IPS DF 6.9 (cell line): Measurements from ENCODE around the gene PPP1R3F.
A peak's percentile ranks its signal among the peaks of the same experiment; 100 is the strongest.

Experiments
- DNase-seq: peaks from one replicate; pipeline ENCODE4 v3.0.0-alpha.2; 2013; ENCODE audit warnings: low read depth, low spot score
- H3K27ac ChIP-seq: one replicate; pipeline ENCODE4 v1.5.1; 2013; ENCODE audit warnings: low read length, control low read depth
- H3K27me3 ChIP-seq: 2 replicates; pipeline ENCODE4 v1.6.1; 2013; ENCODE audit warnings: mild to moderate bottlenecking, low read length; ENCODE audit not compliant: control insufficient read depth, insufficient read depth
- H3K36me3 ChIP-seq: 2 replicates; pipeline ENCODE4 v1.6.1; 2013; ENCODE audit warnings: low read length; ENCODE audit not compliant: control insufficient read depth, insufficient read depth
- H3K4me1 ChIP-seq: 2 replicates; pipeline ENCODE4 v1.6.1; 2013; ENCODE audit warnings: low read length; ENCODE audit not compliant: control insufficient read depth, insufficient read depth
- H3K4me3 ChIP-seq: 2 replicates; pipeline ENCODE4 v1.5.1; 2013; ENCODE audit warnings: mild to moderate bottlenecking, low read length
- H3K9me3 ChIP-seq: 2 replicates; pipeline ENCODE4 v1.6.1; 2013; ENCODE audit warnings: low read length, inconsistent platforms; ENCODE audit not compliant: control insufficient read depth, insufficient read depth
- WGBS: extraction: QIAGEN DNeasy Blood & Tissue Kit; methylation state at CpG from one replicate; pipeline ENCODE4 v1.1.7; 2013; ENCODE audit warnings: mixed read lengths, missing lambda C conversion rate; ENCODE audit not compliant: insufficient read length, insufficient coverage; 5-methylcytosine and 5-hydroxymethylcytosine counted together

The PPP1R3F gene

GRCh38 chrX:49270249-49270921, 792 bp downstream of the PPP1R3F start:
- Histone ChIP-seq H3K4me1 (peaks cover 2% of the 10 kb centered on the region; the same call in 1 of the 2 replicates), H3K36me3 (no peaks in the 10 kb centered on the region), H3K9me3 (no peaks in the 10 kb centered on the region), H3K27me3 (no peaks in the 10 kb centered on the region), H3K4me3 (peak overlapping the region; percentile 93), H3K27ac (no peak overlapping the region)
- no CpG with 5 or more reads among the region's 66 CpGs for WGBS
- no peak for DNase-seq

DNA sequence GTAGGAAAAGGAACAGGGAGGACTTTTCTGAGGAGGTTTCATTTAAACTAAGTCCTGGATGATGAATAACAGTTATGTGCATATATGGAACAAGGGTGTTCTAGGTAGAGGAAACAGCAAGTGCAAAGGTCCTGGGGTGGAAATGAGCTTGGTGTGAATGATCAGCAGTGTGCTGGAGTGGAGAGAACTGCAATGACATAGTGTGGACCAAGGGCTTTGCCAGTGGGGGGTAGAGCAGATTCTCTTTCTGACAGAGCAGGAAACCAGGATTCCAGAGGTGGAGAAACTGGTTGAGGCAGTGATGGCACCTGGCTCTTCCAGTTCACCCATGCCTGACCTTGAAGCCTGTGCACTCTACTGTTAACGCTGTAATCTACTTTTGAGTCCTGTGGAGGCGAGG, 1.7 kb downstream of the PPP1R3F start:
- peaks cover 2% of the 10 kb centered on the region; the same call in 1 of the 2 replicates for H3K4me1 ChIP-seq
- no CpG with 5 or more reads among the region's 2 CpGs for WGBS
- H3K36me3 ChIP-seq: no peaks in the 10 kb centered on the region
- H3K9me3 ChIP-seq: no peaks in the 10 kb centered on the region
- H3K27me3 ChIP-seq: no peaks in the 10 kb centered on the region
- H3K4me3 ChIP-seq: no peak overlapping the region
- no peak for DNase-seq
- H3K27ac ChIP-seq: no peak overlapping the region

DNA sequence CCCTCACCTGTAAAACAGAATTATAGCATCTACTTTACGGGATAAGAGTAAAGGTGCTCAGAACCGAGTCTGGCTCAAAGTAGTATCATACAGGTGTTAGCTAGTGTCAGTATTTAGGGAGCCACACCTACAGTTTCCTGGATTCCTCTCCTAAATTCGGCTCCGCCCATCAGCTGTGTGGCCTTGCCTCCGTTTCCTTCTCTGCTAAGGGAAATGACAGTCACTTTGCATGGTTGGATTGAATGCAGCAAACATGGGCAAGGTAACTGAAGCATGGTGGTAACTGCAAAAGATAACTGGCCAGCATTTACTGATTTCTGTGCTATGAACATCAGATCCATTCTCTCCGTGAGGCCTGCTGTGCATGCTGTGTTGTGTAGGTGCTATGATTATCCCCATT, 2.8 kb downstream of the PPP1R3F start:
- H3K4me1 ChIP-seq: peaks cover 2% of the 10 kb centered on the region; the same call in 1 of the 2 replicates
- no peak for DNase-seq
- no CpG with 5 or more reads among the region's 6 CpGs for WGBS
- no peaks in the 10 kb centered on the region for H3K27me3 ChIP-seq
- H3K27ac ChIP-seq: no peak overlapping the region
- H3K9me3 ChIP-seq: no peaks in the 10 kb centered on the region
- H3K36me3 ChIP-seq: no peaks in the 10 kb centered on the region
- H3K4me3 ChIP-seq: no peak overlapping the region

- no peaks in the 10 kb centered on the region for H3K36me3 ChIP-seq
- no peaks in the 10 kb centered on the region for H3K27me3 ChIP-seq
- H3K4me1 ChIP-seq: peaks cover 2% of the 10 kb centered on the region; the same call in 1 of the 2 replicates
- H3K9me3 ChIP-seq: no peaks in the 10 kb centered on the region
- H3K27ac ChIP-seq: no peak overlapping the region
- no CpG with 5 or more reads among the region's 8 CpGs for WGBS
- no peak for DNase-seq
- no peak overlapping the region for H3K4me3 ChIP-seq
Measured at GRCh38 chrX:49273181-49273727, 3.7 kb downstream of the PPP1R3F start.

DNA sequence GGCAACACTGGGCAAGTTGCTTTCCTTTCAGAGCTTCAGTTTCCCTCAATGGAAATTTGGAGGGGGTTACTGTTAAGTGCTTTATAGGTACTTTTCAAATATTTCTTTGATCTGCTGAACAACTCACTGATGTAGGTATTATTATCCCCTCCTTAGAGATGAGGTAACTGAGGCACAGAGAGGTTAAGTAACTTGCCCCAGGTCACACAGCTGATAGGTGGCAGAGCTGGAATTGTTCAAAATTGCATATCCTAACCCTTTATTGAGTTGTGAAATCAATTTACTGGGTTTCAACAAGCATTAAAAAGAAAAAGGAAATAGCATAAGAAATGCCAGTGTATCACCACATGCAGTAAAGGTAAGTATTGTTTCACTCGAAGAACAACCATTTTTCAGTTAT, 6.6 kb downstream of the PPP1R3F start:
- WGBS: no CpG with 5 or more reads among the region's 1 CpG
- H3K27ac ChIP-seq: no peak overlapping the region
- no peaks in the 10 kb centered on the region for H3K27me3 ChIP-seq

DNA sequence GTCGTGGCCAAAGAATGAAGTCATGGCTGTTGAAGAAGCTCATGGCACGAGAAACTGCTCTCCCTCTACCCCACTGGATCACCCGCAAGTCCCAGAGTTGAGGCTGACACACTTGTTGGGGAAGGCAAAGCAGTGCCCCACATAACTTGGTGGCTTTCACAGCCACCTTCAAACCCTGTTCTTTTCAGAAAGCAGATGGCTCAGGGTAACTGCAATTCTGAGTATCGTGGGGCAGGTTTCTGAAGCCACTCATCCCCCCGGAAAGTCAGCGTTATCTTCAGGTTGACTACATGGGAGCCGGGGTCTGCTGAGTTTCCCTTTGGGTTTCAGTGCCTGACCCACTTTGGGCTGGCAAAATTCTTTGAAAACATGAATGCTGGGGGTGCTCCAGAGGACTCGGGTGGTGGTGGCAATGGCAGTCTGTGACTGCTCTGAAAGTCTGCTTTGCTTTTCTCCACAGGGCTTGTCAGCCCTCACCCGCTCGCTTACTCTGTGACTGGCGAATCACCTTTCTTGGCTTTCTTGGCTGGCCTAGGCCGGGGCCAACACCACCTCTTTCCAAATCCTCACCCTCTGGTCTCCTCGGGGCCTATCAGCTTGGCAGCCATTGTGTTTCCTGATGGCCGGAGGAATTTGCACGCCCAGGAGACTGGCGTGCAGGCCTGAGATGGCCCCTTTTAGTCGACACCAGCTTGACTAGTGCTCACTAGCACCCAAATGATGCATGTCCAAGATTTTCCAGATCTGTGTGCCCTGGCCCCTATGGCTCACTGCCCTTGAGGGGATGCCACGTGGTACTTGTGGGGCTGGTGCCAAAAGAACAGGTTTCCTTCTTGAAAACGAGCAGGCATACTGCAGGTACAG, 7.3 kb downstream of the PPP1R3F start:
- Histone ChIP-seq H3K4me3 (no peak overlapping the region), H3K36me3 (no peaks in the 10 kb centered on the region), H3K9me3 (no peaks in the 10 kb centered on the region), H3K27me3 (no peaks in the 10 kb centered on the region), H3K4me1 (no peaks in the 10 kb centered on the region), H3K27ac (no peak overlapping the region)
- no peak for DNase-seq
- no CpG with 5 or more reads among the region's 19 CpGs for whole genome bisulfite sequencing

More for the DNA sequence above, 6.6 kb downstream of the PPP1R3F start:
- DNase-seq: no peak
- no peaks in the 10 kb centered on the region for H3K4me1 ChIP-seq
- H3K36me3 ChIP-seq: no peaks in the 10 kb centered on the region
- no peak overlapping the region for H3K4me3 ChIP-seq
- no peaks in the 10 kb centered on the region for H3K9me3 ChIP-seq

DNA sequence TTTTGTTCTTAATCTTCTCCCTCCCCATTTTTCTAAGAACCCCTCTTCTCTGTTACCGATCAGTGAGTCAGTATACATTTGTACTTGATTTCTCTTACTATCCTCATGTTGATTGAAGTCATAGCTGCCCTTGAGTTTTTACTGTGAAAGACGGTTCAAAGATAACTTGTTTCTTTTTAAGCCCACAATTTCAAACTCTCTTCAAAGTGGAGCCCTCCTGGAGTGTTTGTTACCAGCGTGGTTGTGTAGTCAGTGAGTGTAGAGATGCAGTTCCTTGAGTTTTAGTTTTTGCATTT, 7.9 kb downstream of the PPP1R3F start:
- no CpG with 5 or more reads among the region's 3 CpGs for WGBS
- H3K36me3 ChIP-seq: no peaks in the 10 kb centered on the region
- no peaks in the 10 kb centered on the region for H3K27me3 ChIP-seq
- no peaks in the 10 kb centered on the region for H3K9me3 ChIP-seq
- DNase-seq: no peak
- H3K27ac ChIP-seq: no peak overlapping the region
- H3K4me1 ChIP-seq: peaks cover under 1% of the 10 kb centered on the region; the same call in 1 of the 2 replicates
- no peak overlapping the region for H3K4me3 ChIP-seq

DNA sequence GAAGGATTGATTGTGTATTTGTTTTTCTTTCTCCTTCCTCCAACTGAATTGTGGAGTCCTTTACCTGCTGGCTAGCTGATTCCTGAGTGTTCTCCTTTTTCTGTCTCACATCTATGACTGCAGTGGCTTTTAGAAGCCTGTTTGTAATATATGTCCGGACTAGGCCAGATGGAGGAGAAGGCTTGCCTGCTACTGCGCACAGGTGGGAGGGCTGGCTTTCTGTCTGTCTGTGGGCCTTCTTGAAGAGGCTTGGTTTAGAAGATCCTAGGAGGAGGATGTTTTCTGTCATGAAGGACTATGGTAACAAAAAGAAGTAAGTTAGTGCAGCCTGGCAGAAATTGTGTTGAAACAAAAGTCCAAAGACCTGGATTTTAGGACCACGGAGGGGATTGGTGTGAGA, 8.5 kb downstream of the PPP1R3F start:
- Histone ChIP-seq H3K9me3 (no peaks in the 10 kb centered on the region), H3K4me3 (no peak overlapping the region), H3K4me1 (peaks cover 2% of the 10 kb centered on the region; the same call in 1 of the 2 replicates), H3K27me3 (no peaks in the 10 kb centered on the region), H3K36me3 (no peaks in the 10 kb centered on the region), H3K27ac (no peak overlapping the region)
- no peak for DNase-seq
- WGBS: no CpG with 5 or more reads among the region's 3 CpGs

- no peak overlapping the region for H3K27ac ChIP-seq
- no peaks in the 10 kb centered on the region for H3K27me3 ChIP-seq
- no CpG with 5 or more reads among the region's 11 CpGs for WGBS
- no peaks in the 10 kb centered on the region for H3K36me3 ChIP-seq
- no peaks in the 10 kb centered on the region for H3K9me3 ChIP-seq
- no peak for DNase-seq
- H3K4me1 ChIP-seq: peaks cover 2% of the 10 kb centered on the region; the same call in 1 of the 2 replicates
- H3K4me3 ChIP-seq: no peak overlapping the region
Measured at GRCh38 chrX:49282647-49283011, 13.0 kb downstream of the PPP1R3F start.

DNA sequence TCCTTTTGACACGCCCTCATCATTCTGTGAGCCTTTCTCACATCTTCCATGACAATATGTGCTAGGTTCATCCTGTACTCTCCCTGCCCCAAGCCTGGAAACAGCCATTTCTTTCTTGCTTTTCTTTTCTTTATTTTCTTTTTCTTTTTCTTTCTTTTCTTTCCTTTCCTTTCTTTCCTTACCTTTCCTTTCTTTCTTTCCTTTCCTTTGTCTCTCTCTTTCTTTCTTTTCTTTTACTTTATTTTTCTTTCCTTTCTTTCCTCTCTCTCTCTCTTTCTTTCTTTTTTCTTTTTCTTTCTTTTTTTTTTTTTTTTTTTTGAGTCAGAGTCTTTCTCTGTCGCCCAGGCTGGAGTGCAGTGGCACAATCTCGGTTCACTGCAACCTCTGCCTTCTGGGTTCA, 14.6 kb downstream of the PPP1R3F start:
- no peak overlapping the region for H3K27ac ChIP-seq
- no peak for DNase-seq
- H3K4me3 ChIP-seq: no peak overlapping the region
- no peaks in the 10 kb centered on the region for H3K36me3 ChIP-seq
- no peaks in the 10 kb centered on the region for H3K27me3 ChIP-seq
- peaks cover 2% of the 10 kb centered on the region; the same call in 1 of the 2 replicates for H3K4me1 ChIP-seq
- no CpG with 5 or more reads among the region's 3 CpGs for WGBS
- H3K9me3 ChIP-seq: no peaks in the 10 kb centered on the region
